KOPT-K1 (cell line): ENCODE data around the gene KIAA1328.

Source experiments
- H3K27ac ChIP-seq: fragments of 200-600 bp; sonication (generic); 2 replicates; pipeline ENCODE4 v1.5.1; 2016; ENCODE audit warnings: antibody characterized with exemption, mild to moderate bottlenecking, low read depth, low read length; ENCODE audit not compliant: poor library complexity, severe bottlenecking
- H3K36me3 ChIP-seq: fragments of 200-600 bp; sonication (generic); 2 replicates; pipeline ENCODE4 v1.5.1; 2017; ENCODE audit warnings: antibody characterized with exemption, mild to moderate bottlenecking, low read length, moderate library complexity; ENCODE audit not compliant: insufficient read depth
- H3K9me3 ChIP-seq: fragments of 200-600 bp; sonication (generic); 2 replicates; pipeline ENCODE4 v1.5.1; 2017; ENCODE audit warnings: antibody characterized with exemption, low read length, mild to moderate bottlenecking; ENCODE audit not compliant: insufficient read depth, poor library complexity, severe bottlenecking

Gene KIAA1328

GRCh38 chr18:37242091-37242490, 413.2 kb downstream of the KIAA1328 start:
- H3K36me3 ChIP-seq = no peaks in the 10 kb centered on the region
- no peak overlapping the region for H3K27ac ChIP-seq
- H3K9me3 ChIP-seq = no peaks in the 10 kb centered on the region

- Histone ChIP-seq H3K36me3 (no peaks in the 10 kb centered on the region), H3K27ac (no peak overlapping the region)
Observed at GRCh38 chr18:37242826-37243560, 414.1 kb downstream of the KIAA1328 start.

DNA sequence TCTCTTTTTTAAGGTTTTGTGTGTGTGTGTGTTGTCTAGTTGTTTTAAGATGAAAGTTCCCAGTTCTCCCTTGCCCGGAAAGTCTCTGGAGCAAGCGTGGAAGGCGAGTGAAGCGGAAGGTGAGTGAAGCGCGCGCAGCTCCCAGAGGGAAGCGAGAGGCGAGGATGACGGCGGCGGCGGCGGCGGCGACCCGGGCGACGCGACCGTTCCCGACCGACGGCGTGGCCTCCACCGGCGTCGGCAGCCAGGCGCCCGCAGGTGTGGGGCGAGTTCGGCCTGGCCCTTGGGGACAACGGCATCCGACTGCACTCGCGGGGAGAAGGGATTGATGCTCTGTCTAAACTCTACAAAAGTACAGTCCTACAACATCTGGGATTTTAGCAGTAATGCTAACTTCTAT, 414.8 kb downstream of the KIAA1328 start:
- H3K27ac ChIP-seq = no peak overlapping the region
- H3K9me3 ChIP-seq = no peaks in the 10 kb centered on the region
- H3K36me3 ChIP-seq = no peaks in the 10 kb centered on the region

More at GRCh38 chr18:37242826-37243560, 414.1 kb downstream of the KIAA1328 start:
- no peaks in the 10 kb centered on the region for H3K9me3 ChIP-seq

DNA sequence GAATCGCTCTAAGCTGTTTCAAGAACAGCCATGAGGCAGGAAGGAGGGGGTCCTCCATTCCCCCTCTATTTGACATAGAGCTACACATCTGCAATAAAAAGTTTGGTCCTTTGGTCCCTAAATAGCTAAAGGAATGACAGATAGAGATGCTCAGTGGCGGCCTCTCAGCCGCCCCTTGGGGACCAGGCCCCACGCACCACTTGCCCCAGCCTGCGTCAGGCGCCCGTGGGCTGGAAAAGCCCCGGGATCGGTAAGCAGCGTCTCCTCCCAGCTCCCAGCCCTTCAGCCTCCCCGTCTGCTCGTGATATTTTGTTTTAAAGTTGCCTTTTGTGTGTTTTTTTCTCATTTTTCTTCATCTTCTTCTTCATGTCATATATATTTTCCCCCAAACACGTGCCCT, 415.7 kb downstream of the KIAA1328 start:
- Histone ChIP-seq H3K9me3 (no peaks in the 10 kb centered on the region), H3K36me3 (no peaks in the 10 kb centered on the region), H3K27ac (no peak overlapping the region)

DNA sequence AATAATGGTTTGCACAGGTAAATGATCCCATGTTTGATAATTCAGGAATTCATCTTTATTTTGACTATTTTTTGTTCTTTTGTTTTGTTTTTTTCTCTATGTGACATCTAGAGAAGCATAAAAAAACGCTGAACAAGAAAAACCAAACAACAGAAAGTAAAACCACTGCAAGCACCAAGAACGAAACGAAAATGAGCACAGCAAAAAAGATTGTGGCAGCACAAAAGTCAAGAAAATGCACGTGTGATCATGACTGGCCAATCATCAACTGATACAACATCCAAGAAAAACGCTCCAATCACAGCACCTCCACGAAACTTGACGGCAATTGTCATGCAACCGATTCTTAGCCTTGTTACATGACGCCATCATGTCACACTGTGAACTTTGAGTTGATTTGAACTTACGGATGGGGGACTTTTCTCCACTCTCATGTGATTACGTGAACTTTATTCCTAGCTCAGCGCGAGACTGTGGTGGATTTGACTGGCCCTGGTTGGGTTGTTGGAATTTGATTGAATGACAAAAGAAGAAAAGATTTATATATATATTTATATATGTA, 417.9 kb downstream of the KIAA1328 start:
- H3K9me3 ChIP-seq = no peaks in the 10 kb centered on the region
- no peaks in the 10 kb centered on the region for H3K36me3 ChIP-seq
- no peak overlapping the region for H3K27ac ChIP-seq

DNA sequence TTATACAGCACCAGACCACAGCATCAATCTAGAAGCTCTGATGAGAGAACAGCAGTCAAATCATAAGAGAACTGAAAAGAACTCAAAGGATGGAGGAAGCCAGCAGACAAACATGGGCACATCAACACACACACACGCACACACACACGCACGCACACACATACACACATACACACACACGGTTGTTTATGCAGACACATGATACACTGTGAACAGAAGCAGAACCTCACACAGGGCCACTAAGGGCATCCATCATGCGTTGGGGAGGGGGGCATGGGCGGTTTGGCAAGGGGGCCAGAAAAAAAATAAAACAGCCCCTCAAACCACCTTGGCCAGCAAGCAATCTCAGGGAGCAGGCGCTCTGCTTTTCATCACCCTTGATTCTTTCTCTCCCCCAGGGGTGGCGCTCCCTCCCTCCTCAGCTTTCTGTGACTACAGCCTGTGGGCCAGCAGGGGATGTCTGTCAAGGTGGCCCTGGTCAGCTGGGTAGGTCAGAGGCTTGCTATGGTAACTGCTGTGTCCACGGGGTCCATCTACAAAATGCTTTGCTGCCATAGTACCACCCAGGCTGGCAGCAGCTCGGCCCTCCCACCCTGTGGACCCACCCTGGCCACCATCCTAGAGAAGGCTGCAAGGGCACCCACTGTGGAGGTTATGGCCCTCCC, 418.7 kb downstream of the KIAA1328 start:
- Histone ChIP-seq H3K9me3 (no peaks in the 10 kb centered on the region), H3K36me3 (no peaks in the 10 kb centered on the region)

DNA sequence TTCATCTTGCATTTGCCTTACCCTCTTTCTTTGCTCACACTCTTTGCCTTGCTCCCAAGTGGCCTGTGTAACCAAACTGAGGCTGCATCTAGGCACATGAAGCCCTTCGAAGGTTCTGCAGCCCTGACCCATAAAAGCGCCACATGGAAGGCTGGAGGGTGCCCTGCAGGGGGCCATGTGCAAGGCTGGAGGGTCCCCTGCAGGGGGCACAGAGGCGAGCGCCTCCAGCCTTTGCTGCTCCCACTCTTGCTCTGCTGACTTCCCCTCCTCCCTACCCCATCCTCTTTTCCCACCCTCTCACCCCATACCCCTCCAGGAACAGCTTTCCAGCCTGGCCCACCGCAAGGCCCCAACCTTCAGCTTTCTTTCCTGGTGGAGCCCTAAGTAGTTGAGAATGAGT, 419.4 kb downstream of the KIAA1328 start:
- no peaks in the 10 kb centered on the region for H3K9me3 ChIP-seq
- no peak overlapping the region for H3K27ac ChIP-seq
- H3K36me3 ChIP-seq = no peaks in the 10 kb centered on the region

More for the DNA sequence above, 418.7 kb downstream of the KIAA1328 start:
- H3K27ac ChIP-seq = no peak overlapping the region

- Histone ChIP-seq H3K36me3 (no peaks in the 10 kb centered on the region), H3K9me3 (no peaks in the 10 kb centered on the region), H3K27ac (no peak overlapping the region)
Observed at GRCh38 chr18:37249171-37249886, 420.4 kb downstream of the KIAA1328 start.

- H3K36me3 ChIP-seq = no peaks in the 10 kb centered on the region
- H3K9me3 ChIP-seq = no peaks in the 10 kb centered on the region
- no peak overlapping the region for H3K27ac ChIP-seq
Observed at GRCh38 chr18:37249895-37250618, 421.1 kb downstream of the KIAA1328 start.

DNA sequence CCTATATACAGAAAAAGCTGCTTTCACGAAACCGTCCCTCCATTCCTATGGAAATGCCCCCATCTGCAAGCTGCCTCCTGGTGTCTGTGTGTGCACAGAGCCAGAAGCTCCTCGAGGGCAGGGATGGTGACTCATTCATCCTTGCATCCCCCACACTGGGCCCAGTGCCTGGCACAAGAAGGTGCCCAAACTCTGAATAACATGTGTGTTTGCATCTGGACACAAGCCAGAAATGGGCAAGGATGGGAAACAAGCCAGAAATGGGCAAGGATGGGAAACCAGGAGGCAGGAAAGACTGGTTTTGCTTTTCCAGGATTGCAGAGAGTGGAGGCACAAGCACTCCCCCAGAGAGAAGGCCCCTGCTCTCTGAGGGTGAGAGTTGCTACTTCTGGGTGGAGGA, 422.8 kb downstream of the KIAA1328 start:
- no peak overlapping the region for H3K27ac ChIP-seq
- no peaks in the 10 kb centered on the region for H3K36me3 ChIP-seq
- H3K9me3 ChIP-seq = no peaks in the 10 kb centered on the region

DNA sequence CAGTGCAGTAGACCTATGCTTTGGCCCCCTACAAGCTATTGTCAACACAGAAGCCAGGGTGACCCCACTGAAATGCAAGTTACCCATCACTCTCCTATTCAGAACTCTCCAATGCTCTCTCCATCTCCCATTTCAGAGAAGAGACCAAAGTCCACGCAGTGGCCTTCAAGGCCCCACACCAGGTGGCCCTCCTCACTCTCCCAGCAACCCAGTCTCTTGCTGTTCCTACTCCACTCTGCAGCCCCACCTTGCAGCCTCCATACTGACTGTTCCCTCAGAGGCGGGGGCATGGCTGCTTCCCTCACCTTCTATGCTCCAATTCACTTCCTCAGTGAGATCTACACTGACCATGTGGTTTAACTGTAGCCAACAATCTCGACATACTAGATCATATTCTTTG, 423.4 kb downstream of the KIAA1328 start:
- Histone ChIP-seq H3K36me3 (no peaks in the 10 kb centered on the region), H3K9me3 (no peaks in the 10 kb centered on the region), H3K27ac (no peak overlapping the region)

DNA sequence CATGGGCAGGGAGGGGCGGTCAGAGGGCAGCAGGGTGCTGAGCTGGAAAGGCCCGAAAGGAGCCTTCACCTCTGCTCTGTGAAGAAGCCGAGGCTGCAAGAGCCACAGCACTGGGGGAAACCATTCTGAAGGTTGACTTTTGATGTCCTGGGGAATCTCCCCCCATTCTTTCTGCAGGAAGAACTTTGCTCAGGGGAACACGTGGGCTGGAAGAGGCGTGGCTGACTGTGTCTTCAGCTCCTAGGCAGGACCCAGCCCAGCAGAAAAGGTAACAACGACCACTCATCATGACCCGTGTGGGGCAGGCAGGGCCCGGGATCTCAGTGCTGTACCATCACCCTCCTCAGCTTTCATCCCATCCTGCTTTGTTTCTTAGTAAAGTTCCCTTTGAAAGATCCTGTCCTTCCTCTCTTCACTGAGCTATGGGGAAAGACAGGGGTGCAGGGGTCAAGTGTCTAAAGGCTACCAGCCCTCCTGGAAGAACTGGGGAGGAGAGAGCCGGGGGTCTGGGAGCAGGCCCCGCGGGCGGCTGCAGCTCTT, 424.0 kb downstream of the KIAA1328 start:
- no peak overlapping the region for H3K27ac ChIP-seq
- no peaks in the 10 kb centered on the region for H3K36me3 ChIP-seq
- H3K9me3 ChIP-seq = no peaks in the 10 kb centered on the region

DNA sequence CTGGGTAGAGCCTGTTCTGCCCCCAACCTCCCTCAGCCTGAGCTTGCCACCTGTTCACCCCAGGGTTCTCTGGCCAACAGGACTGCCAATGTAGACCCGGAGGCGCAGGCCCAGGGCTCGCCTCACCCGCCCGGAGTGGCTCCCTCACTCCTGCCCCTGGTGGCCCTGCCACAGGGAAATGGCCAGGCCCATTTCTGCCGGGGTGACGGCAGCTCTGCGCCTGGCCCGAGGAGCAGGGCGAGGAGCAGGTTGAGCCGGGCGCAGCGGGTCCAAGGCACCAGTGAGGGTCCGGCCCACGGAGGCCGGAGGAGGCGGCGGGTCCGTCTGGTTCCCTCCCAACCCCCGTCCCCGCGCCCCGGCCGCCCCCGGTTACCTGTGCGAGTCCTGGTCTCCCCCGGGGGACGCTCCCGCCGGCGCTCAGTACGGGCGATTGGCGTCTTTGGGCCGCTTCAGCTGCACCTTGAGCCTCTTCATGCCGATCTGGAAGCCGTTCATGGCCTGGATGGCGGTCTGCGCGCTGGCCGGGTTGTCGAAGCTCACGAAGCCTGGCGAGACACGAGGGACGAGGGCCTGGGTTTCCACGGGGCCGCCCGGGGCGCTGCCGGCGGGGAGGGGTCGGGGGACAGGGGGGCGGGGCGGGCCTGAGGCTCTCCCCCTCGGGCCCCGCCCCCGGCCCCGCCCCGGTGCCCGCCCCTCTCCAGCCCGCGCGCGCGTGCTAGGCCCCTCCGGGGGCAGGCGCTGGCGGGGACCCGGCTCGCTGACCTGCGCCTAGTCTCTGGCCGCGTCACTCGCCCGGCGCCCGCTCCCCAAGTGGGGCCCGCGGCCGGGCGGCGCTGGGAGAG, 424.7 kb downstream of the KIAA1328 start:
- no peak overlapping the region for H3K27ac ChIP-seq
- H3K9me3 ChIP-seq = no peaks in the 10 kb centered on the region
- H3K36me3 ChIP-seq = no peaks in the 10 kb centered on the region

DNA sequence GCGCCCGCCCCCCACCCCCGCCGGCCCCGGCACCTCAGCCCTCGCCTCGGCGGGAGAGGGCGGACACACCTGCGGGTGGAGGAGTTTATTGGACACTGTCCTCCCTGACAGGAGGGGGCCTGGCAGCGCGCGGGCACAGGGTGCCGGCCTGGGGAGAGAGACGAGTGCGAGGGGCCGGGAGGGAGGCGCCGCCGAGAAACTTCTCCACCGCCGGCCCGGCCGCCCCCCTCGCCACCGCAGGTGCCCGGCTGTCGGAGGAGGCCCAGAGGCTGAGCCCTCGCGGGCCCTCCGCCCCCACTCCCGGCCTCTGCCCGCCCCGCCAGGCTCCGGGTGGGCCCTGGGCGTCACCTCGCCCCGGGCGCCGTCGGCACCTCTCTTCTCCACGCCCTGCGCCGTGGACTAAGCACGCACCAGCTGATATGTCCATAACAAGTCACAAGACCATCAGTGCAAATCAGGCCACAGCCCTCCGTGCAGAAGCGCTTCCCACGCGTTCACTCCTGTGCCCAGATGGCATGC, 425.4 kb downstream of the KIAA1328 start:
- Histone ChIP-seq H3K27ac (no peak overlapping the region), H3K36me3 (no peaks in the 10 kb centered on the region), H3K9me3 (no peaks in the 10 kb centered on the region)
